ENCODE data around the gene CDH23.

Gene CDH23

GRCh38 chr10:71690094-71690720 is 293.5 kb downstream of the CDH23 start:
- no peak for DNase-seq (ENCODE audit: low read depth)

- no peak for DNase-seq (ENCODE audit: low read depth)
These were observed 294.7 kb downstream of the CDH23 start for GRCh38 chr10:71691405-71691804.

- DNase-seq (ENCODE audit: low read depth): no peak
These were observed 296.0 kb downstream of the CDH23 start for GRCh38 chr10:71692598-71693306.

GRCh38 chr10:71693377-71693776 is 296.7 kb downstream of the CDH23 start:
- DNase-seq (ENCODE audit: low read depth): no peak

- no peak for DNase-seq (ENCODE audit: low read depth)
These were observed 297.4 kb downstream of the CDH23 start for GRCh38 chr10:71694039-71694501.

- no peak for DNase-seq (ENCODE audit: low read depth)
These were observed 297.8 kb downstream of the CDH23 start for GRCh38 chr10:71694567-71694968.

GRCh38 chr10:71695502-71696476 is 299.1 kb downstream of the CDH23 start:
- DNase-seq (ENCODE audit: low read depth): no peak

GRCh38 chr10:71696628-71697326 is 300.1 kb downstream of the CDH23 start:
- no peak for DNase-seq (ENCODE audit: low read depth)

- no peak for DNase-seq (ENCODE audit: low read depth)
These were observed 301.4 kb downstream of the CDH23 start for GRCh38 chr10:71697938-71698709.

- no peak for DNase-seq (ENCODE audit: low read depth)
These were observed 302.0 kb downstream of the CDH23 start for GRCh38 chr10:71698737-71699136.

- DNase-seq (ENCODE audit: low read depth): no peak
These were observed 304.1 kb downstream of the CDH23 start for GRCh38 chr10:71700731-71701368.

- no peak for DNase-seq (ENCODE audit: low read depth)
These were observed 304.9 kb downstream of the CDH23 start for GRCh38 chr10:71701496-71702132.

- DNase-seq (ENCODE audit: low read depth): no peak
These were observed 306.9 kb downstream of the CDH23 start for GRCh38 chr10:71703577-71703976.

- DNase-seq (ENCODE audit: low read depth): no peak
These were observed 308.1 kb downstream of the CDH23 start for GRCh38 chr10:71704816-71705215.

GRCh38 chr10:71705582-71705981 is 308.9 kb downstream of the CDH23 start:
- DNase-seq (ENCODE audit: low read depth): no peak

GRCh38 chr10:71706216-71707121 is 309.7 kb downstream of the CDH23 start:
- no peak for DNase-seq (ENCODE audit: low read depth)

- DNase-seq (ENCODE audit: low read depth): no peak
These were observed 310.6 kb downstream of the CDH23 start for GRCh38 chr10:71707240-71707789.

- no peak for DNase-seq (ENCODE audit: low read depth)
These were observed 311.6 kb downstream of the CDH23 start for GRCh38 chr10:71708301-71708703.
